ENCODE results near the gene RIMS1. TPM values are rescaled to one million over a fixed set of nuclear protein-coding genes. Genes with fewer than 3 reads are reported as not detected.

Gene RIMS1
- total RNA-seq, 1 donor from 2014 or later: 5.2 TPM

DNA sequence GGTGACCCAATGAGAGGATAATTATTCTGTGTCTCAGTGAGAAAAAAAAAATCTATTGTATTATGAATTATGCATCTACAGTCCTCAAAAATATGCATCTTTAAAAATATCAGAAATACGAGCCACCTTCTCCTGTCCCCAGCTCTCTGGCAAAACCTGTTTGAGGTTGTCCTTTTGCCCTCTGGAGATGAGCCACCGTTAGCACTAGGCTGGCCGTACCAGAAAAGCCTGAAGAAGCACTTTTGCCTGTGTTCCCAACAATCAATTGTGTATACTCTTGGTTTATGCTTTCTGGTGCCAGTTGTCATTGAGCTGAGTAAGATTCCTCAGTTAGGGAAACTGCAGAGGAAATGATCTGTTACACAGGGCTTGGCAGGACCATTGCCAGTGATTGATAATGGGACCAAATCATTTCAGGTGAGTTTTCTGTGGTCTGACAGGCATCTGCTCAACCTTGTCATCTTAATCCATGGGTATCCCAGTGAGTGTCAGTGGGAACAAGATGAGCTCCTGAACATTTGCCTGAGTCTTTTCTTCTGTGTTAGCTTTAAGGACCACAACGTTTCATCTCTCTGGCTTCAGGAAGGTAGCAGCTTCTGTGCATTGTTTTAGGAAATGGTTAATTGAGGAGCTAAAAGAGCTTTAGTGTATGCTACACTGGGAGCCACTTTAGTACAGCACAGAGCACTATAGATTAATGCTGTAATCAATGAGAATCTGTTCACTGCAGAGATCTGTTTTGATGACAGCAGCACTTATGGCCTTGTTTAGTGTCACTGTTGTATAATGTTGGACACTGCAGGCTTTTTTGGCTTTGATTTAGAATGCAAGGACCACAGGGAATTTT, 330.1 kb downstream of the RIMS1 start:
- no peak for DNase-seq (ENCODE audit: extremely low spot score in 2 of 2)
- no peak overlapping the region for H3K27ac ChIP-seq
- no peaks in the 10 kb centered on the region for H3K27me3 ChIP-seq
- H3K4me1 ChIP-seq: no peaks in the 10 kb centered on the region
- H3K36me3 ChIP-seq: no peaks in the 10 kb centered on the region
- H3K9me3 ChIP-seq: no peaks in the 10 kb centered on the region
- TF ChIP-seq POLR2AphosphoS5 (IDR thresholded peaks at IDR 0.05; ENCODE audit: insufficient read depth in 1 of 2, low read depth in 1 of 2) (no peak), POLR2A (IDR thresholded peaks at IDR 0.05) (no peak)
- TF ChIP-seq, protein P1, sequence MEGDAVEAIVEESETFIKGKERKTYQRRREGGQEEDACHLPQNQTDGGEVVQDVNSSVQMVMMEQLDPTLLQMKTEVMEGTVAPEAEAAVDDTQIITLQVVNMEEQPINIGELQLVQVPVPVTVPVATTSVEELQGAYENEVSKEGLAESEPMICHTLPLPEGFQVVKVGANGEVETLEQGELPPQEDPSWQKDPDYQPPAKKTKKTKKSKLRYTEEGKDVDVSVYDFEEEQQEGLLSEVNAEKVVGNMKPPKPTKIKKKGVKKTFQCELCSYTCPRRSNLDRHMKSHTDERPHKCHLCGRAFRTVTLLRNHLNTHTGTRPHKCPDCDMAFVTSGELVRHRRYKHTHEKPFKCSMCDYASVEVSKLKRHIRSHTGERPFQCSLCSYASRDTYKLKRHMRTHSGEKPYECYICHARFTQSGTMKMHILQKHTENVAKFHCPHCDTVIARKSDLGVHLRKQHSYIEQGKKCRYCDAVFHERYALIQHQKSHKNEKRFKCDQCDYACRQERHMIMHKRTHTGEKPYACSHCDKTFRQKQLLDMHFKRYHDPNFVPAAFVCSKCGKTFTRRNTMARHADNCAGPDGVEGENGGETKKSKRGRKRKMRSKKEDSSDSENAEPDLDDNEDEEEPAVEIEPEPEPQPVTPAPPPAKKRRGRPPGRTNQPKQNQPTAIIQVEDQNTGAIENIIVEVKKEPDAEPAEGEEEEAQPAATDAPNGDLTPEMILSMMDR (IDR thresholded peaks at IDR 0.05): no peak
- intact Hi-C loops (cut with DNase I): no loop called here
- H3K4me3 ChIP-seq: no peak overlapping the region

DNA sequence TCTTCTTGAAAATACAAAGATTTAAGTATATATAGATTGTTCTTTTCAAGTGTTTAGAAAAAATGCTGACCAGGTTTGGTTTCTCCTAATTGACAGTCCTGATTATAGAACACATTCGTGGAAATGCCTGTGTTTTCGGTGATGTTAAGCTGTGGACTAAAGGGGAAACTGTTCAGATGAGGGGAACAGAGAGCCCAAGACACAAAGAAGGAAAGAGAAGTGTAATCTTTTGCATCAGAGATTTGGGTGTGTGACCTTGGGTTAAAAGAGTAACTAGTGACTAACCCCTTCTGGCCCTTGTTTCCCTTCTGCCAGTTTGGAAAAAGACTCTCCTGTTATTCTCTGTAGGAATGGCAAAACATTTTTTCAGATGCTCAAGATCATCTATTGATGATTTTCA, 331.3 kb downstream of the RIMS1 start:
- Histone ChIP-seq H3K27me3 (no peaks in the 10 kb centered on the region), H3K4me3 (no peak overlapping the region), H3K36me3 (no peaks in the 10 kb centered on the region), H3K9me3 (no peaks in the 10 kb centered on the region), H3K4me1 (no peaks in the 10 kb centered on the region), H3K27ac (no peak overlapping the region)
- no peak for DNase-seq (ENCODE audit: extremely low spot score in 2 of 2)
- TF ChIP-seq POLR2AphosphoS5 (IDR thresholded peaks at IDR 0.05; ENCODE audit: insufficient read depth in 1 of 2, low read depth in 1 of 2) (no peak), POLR2A (IDR thresholded peaks at IDR 0.05) (no peak)
- TF ChIP-seq, protein P1 (IDR thresholded peaks at IDR 0.05): no peak
- intact Hi-C loops (cut with DNase I): no loop called here

DNA sequence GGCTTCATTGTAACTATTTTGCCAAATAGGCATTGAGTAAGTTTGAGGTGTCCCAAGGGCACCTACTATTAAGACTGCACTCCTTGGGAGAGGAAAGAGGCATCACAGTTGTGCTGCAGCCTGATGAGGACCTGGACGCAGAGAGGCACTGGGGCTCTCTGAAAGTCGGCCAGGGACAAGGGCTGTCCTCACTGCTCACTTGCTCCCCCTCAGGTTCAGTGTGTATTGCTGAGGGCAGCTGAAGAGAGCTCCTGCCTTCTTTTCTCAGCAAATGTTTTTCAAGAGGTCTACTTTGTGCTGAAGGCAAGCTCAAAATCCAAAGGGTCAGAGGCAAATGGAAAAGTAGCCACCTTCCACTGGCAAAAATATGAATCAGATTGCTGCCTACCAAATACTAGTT, 331.8 kb downstream of the RIMS1 start:
- DNase-seq (ENCODE audit: extremely low spot score in 2 of 2): no peak
- intact Hi-C loops (cut with DNase I): no loop called here
- H3K4me3 ChIP-seq: no peak overlapping the region
- H3K27ac ChIP-seq: no peak overlapping the region
- H3K9me3 ChIP-seq: no peaks in the 10 kb centered on the region
- no peaks in the 10 kb centered on the region for H3K4me1 ChIP-seq
- TF ChIP-seq, protein P1 (IDR thresholded peaks at IDR 0.05): no peak
- no peak for TF ChIP-seq POLR2A (IDR thresholded peaks at IDR 0.05)
- no peak for TF ChIP-seq POLR2AphosphoS5 (IDR thresholded peaks at IDR 0.05; ENCODE audit: insufficient read depth in 1 of 2, low read depth in 1 of 2)
- no peaks in the 10 kb centered on the region for H3K27me3 ChIP-seq
- H3K36me3 ChIP-seq: no peaks in the 10 kb centered on the region

DNA sequence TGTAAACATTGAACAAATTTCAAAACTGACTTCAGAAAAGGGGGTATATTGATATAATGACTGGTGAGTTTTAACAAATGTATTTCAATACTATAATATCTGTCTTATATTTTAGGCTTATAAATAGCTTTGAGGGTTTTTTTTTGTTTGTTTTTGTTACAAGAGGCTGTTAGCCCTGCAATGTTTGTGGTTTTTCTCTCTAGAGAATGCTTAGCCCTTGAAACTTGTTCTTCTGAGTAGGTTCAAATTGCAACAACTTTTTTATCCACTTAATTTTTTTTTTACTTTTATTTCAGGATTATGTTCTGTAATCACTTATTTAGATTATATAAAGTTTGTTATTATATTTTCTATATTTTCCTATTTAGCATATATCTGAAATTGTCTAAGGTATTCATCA, 333.2 kb downstream of the RIMS1 start:
- TF ChIP-seq POLR2AphosphoS5 (IDR thresholded peaks at IDR 0.05; ENCODE audit: insufficient read depth in 1 of 2, low read depth in 1 of 2) (no peak), POLR2A (IDR thresholded peaks at IDR 0.05) (no peak)
- TF ChIP-seq, protein P1 (IDR thresholded peaks at IDR 0.05): no peak
- no peak for DNase-seq (ENCODE audit: extremely low spot score in 2 of 2)

DNA sequence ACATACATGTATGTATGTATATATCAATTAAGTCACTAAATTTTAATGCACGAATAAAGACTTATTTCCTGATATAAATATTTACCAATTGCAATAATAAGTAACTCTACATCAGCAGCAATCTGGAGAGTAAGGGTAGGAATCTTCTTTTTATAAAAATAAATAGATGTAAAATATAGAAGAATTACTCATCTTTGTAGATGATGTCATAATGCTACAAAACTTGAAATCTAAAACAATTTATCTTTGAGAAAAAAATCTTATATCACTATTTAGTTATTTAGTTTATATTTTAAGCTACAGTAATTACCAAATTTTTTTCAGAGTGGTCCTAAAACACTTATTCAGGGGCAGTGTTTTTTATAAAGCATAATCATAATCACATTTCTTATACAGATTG, 351.7 kb downstream of the RIMS1 start:
- H3K9me3 ChIP-seq: no peaks in the 10 kb centered on the region
- DNase-seq (ENCODE audit: extremely low spot score in 2 of 2): no peak
- no peaks in the 10 kb centered on the region for H3K4me1 ChIP-seq
- no peaks in the 10 kb centered on the region for H3K27me3 ChIP-seq
- H3K4me3 ChIP-seq: no peak overlapping the region
- TF ChIP-seq, protein P1 (IDR thresholded peaks at IDR 0.05): no peak
- TF ChIP-seq POLR2AphosphoS5 (IDR thresholded peaks at IDR 0.05; ENCODE audit: insufficient read depth in 1 of 2, low read depth in 1 of 2) (no peak), POLR2A (IDR thresholded peaks at IDR 0.05) (no peak)
- no peaks in the 10 kb centered on the region for H3K36me3 ChIP-seq
- H3K27ac ChIP-seq: no peak overlapping the region
- intact Hi-C loops (cut with DNase I): no loop called here

More for the DNA sequence above, 333.2 kb downstream of the RIMS1 start:
- no peaks in the 10 kb centered on the region for H3K36me3 ChIP-seq
- no peak overlapping the region for H3K4me3 ChIP-seq
- H3K27ac ChIP-seq: no peak overlapping the region
- no peaks in the 10 kb centered on the region for H3K4me1 ChIP-seq
- H3K27me3 ChIP-seq: no peaks in the 10 kb centered on the region
- intact Hi-C loops (cut with DNase I): no loop called here
- H3K9me3 ChIP-seq: no peaks in the 10 kb centered on the region
